Measurements from ENCODE around the gene GFOD1.

DNA sequence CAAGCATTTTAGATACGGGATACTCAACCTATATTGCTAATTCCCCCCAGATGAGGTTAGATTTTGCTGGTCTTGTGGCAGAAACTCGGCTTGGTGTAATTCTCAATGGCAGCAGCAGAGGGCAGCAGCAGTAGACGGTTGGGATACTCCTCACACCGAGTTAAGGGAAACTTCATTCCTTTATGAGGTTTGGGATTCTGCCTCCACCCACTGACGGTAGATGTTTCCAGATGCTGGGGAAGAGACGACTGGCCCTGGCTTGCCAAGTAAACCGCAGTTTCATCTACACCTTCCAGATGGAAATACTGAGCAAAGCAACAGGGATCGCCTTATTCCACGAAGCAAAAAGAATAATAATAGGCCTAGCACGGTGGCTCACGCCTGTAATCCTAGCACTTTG, 150.8 kb downstream of the GFOD1 start:
- no peak for TF ChIP-seq POLR2A (IDR thresholded peaks at IDR 0.05)
- TF ChIP-seq, protein P1, sequence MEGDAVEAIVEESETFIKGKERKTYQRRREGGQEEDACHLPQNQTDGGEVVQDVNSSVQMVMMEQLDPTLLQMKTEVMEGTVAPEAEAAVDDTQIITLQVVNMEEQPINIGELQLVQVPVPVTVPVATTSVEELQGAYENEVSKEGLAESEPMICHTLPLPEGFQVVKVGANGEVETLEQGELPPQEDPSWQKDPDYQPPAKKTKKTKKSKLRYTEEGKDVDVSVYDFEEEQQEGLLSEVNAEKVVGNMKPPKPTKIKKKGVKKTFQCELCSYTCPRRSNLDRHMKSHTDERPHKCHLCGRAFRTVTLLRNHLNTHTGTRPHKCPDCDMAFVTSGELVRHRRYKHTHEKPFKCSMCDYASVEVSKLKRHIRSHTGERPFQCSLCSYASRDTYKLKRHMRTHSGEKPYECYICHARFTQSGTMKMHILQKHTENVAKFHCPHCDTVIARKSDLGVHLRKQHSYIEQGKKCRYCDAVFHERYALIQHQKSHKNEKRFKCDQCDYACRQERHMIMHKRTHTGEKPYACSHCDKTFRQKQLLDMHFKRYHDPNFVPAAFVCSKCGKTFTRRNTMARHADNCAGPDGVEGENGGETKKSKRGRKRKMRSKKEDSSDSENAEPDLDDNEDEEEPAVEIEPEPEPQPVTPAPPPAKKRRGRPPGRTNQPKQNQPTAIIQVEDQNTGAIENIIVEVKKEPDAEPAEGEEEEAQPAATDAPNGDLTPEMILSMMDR (IDR thresholded peaks at IDR 0.05): peak in 1 of 3 donors; percentile 84
